ENCODE results near the gene CAP2.

DNA sequence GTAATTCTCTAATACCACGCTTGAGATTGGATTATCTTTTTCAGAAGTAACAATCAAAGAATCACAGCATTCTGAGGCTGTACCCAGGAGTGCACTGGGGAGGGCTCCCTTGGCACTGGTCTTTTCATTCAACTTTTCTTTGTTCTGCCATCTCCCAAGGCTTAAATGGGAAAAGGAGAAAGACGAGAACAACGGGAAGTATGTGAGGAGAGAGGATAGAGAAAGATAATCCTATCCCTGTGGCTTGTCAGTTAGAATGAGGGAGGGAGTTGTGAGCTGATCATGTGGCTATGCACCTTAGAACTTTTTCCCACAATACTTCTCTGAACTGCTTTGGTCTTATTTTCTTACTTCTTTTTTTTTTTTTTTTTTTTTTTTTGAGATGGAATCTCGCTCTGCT lies 83.1 kb downstream of the CAP2 start:
- no peak for TF ChIP-seq CTCF (IDR thresholded peaks at IDR 0.05; ENCODE audit: borderline replicate concordance, extremely low read depth, low read length, poor library complexity, severe bottlenecking)
- no peak for TF ChIP-seq EZH2 (IDR thresholded peaks at IDR 0.05; ENCODE audit: borderline replicate concordance, low read depth, low read length, severe bottlenecking)
